Measurements from ENCODE around the gene EVL.

DNA sequence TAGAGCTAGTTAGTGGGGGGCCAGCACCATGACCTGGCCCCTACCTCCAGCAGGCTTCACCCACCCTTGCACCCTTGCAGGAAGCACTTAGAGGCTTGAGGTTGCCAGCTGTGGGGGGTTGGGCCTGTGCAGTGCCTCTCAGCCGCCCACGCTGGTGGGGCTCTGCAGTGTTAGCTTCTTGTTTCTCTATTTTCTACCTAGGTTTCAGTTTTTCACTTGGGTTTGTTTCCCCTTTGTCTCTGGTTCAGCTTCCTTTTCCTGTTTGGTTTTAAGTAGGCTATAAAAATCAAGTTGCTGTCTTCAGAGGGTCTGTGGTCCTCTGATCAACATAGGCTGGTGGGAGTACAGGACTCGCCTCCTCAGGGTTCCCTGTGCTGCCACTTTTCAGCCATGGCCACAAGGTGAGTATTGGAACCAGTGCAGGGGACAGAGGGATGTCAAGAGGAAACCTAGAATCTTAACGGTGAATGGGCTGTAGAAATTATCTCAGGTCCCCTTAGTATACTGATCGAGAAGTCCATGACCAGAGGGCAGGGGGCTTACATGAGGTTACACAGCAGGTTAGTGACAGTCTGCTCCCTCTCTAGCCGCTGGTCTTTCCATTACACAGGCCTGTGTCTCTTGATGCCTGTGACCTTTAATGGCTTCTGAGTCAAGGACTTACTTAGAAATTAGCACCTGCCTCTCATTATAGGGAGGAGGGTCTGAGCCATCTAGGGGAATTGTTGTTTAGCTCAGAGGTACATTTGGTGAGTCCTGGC lies at the start of gene EVL:
- no peak for TF ChIP-seq RCOR1 (IDR thresholded peaks at IDR 0.05; ENCODE audit: low read depth, low read length)
- no peak for TF ChIP-seq POLR2A (IDR thresholded peaks at IDR 0.05; ENCODE audit: low read length)
- TF ChIP-seq, protein P1, sequence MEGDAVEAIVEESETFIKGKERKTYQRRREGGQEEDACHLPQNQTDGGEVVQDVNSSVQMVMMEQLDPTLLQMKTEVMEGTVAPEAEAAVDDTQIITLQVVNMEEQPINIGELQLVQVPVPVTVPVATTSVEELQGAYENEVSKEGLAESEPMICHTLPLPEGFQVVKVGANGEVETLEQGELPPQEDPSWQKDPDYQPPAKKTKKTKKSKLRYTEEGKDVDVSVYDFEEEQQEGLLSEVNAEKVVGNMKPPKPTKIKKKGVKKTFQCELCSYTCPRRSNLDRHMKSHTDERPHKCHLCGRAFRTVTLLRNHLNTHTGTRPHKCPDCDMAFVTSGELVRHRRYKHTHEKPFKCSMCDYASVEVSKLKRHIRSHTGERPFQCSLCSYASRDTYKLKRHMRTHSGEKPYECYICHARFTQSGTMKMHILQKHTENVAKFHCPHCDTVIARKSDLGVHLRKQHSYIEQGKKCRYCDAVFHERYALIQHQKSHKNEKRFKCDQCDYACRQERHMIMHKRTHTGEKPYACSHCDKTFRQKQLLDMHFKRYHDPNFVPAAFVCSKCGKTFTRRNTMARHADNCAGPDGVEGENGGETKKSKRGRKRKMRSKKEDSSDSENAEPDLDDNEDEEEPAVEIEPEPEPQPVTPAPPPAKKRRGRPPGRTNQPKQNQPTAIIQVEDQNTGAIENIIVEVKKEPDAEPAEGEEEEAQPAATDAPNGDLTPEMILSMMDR (IDR thresholded peaks at IDR 0.05): no peak
- TF ChIP-seq RAD21 (conservative IDR thresholded peaks at IDR 0.05 in 1 of 2, IDR thresholded peaks at IDR 0.05 in 1 of 2): no peak
- no peak for TF ChIP-seq CHD4 (IDR thresholded peaks at IDR 0.05; ENCODE audit: borderline replicate concordance)
- TF ChIP-seq CBX8 (IDR thresholded peaks at IDR 0.05): no peak
